Smooth muscle cell (in vitro differentiated cells): Measurements from ENCODE around the gene FHAD1. TPM values are rescaled to one million over a fixed set of nuclear protein-coding genes. Genes with fewer than 3 reads are reported as not detected.

Experiments used
- DNase-seq: peaks from one replicate; lab custom pipeline; 2025; ENCODE audit not compliant: unreplicated experiment; lab: John Stamatoyannopoulos, UW
- H2AFZ ChIP-seq: fragments of 200-600 bp; sonication (generic); 2 replicates; pipeline ENCODE4 v1.6.0; 2016; ENCODE audit warnings: antibody characterized with exemption, low read depth, mild to moderate bottlenecking
- H3F3A ChIP-seq: fragments of 200-600 bp; sonication (generic); 2 replicates; pipeline ENCODE4 v1.6.0; 2017; ENCODE audit warnings: antibody characterized with exemption, low read depth
- H3K27ac ChIP-seq: fragments of 200-600 bp; sonication (generic); 2 replicates; pipeline ENCODE4 v1.5.1; 2016; ENCODE audit warnings: low read depth, mild to moderate bottlenecking
- H3K27me3 ChIP-seq: fragments of 200-600 bp; sonication (generic); 2 replicates; pipeline ENCODE4 v1.6.1; 2016; ENCODE audit warnings: low read depth, mild to moderate bottlenecking
- H3K36me3 ChIP-seq: fragments of 200-600 bp; sonication (generic); 2 replicates; pipeline ENCODE4 v1.5.1; 2016; ENCODE audit warnings: low read depth
- H3K4me1 ChIP-seq: fragments of 200-600 bp; sonication (generic); 2 replicates; pipeline ENCODE4 v1.5.1; 2016; ENCODE audit warnings: low read depth
- H3K4me2 ChIP-seq: fragments of 200-600 bp; sonication (generic); 2 replicates; pipeline ENCODE4 v1.6.0; 2016; ENCODE audit warnings: mild to moderate bottlenecking
- H3K4me3 ChIP-seq: fragments of 200-600 bp; sonication (generic); 2 replicates; pipeline ENCODE4 v1.5.1; 2016; ENCODE audit warnings: mild to moderate bottlenecking
- H3K79me2 ChIP-seq: fragments of 200-600 bp; sonication (generic); 2 replicates; pipeline ENCODE4 v1.6.0; 2016; ENCODE audit warnings: low read depth, mild to moderate bottlenecking
- H3K9ac ChIP-seq: fragments of 200-600 bp; sonication (generic); 2 replicates; pipeline ENCODE4 v1.6.0; 2016; ENCODE audit warnings: low read depth
- H3K9me3 ChIP-seq: fragments of 200-600 bp; sonication (generic); replicated peaks from 2 replicates; pipeline ENCODE4 v1.5.1; 2016; ENCODE audit warnings: low read depth
- H4K20me1 ChIP-seq: fragments of 200-600 bp; sonication (generic); 2 replicates; pipeline ENCODE4 v1.6.0; 2016; ENCODE audit warnings: low read depth
- WGBS: methylation state at CpG from one replicate; pipeline ENCODE4 v1.1.7; 2016; ENCODE audit warnings: low lambda C conversion rate; 5-methylcytosine and 5-hydroxymethylcytosine counted together
- polyA plus RNA-seq: library from polyadenylated mRNA; unstranded; fragments of >200 nt; fragmentation: Nextera tagmentation; extraction: Ambion mirVana; gene quantifications from 2 replicates; pipeline ENCODE4 v1.2.1, GENCODE V29; 2016
- total RNA-seq: library from RNA; depleted of rRNA; stranded (reverse); fragments of >200 nt; gene quantifications from 2 replicates; pipeline ENCODE4 v1.2.3, GENCODE V29; 2014
- TF ChIP-seq, protein P1 (sequence below): fragments of 200-600 bp; sonication (generic); IDR thresholded peaks from 2 replicates; pipeline ENCODE4 v1.5.1; 2017; ENCODE audit warnings: borderline replicate concordance, mild to moderate bottlenecking, antibody characterized with exemption; ENCODE audit not compliant: insufficient read depth, poor library complexity, severe bottlenecking

Gene FHAD1
- total and polyA plus RNA-seq, 2 experiments from 2014 or later = 0.33 TPM; not detected in 1

DNA sequence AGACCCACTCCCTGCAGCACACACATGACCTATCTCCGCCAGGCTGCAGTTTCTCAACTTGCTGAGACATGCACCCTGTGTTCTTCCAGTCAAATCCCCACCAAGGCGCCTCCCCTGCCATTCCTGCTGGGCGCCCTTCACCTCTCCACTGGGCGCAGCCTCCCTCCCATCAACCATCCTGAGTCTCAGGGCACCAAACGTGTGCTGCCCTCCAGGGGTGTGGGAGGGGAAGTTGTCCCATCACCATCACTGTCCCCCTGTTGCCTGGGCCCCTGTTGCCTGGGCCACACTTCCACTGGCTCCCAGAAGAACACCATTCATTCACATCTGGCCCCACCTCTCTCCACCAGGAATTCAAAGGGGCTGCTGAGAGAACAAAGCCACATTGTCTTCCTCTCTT is 117.7 kb downstream of the FHAD1 start:
- H3K4me2 ChIP-seq = no peak overlapping the region
- no peaks in the 10 kb centered on the region for H3K9me3 ChIP-seq
- no peaks in the 10 kb centered on the region for H3K36me3 ChIP-seq
- H3K27ac ChIP-seq = no peak overlapping the region
- H3K4me1 ChIP-seq = no peaks in the 10 kb centered on the region
- 89% methylated on average over 5 of the region's 5 CpGs for WGBS
- H3K4me3 ChIP-seq = no peak overlapping the region
- H2AFZ ChIP-seq = no peak overlapping the region
- no peaks in the 10 kb centered on the region for H3K79me2 ChIP-seq
- peaks cover 7% of the 10 kb centered on the region for H3K27me3 ChIP-seq
- H3F3A ChIP-seq = no peaks in the 10 kb centered on the region
- no peak for DNase-seq
- H4K20me1 ChIP-seq = no peaks in the 10 kb centered on the region
- no peak overlapping the region for H3K9ac ChIP-seq
- TF ChIP-seq, protein P1, sequence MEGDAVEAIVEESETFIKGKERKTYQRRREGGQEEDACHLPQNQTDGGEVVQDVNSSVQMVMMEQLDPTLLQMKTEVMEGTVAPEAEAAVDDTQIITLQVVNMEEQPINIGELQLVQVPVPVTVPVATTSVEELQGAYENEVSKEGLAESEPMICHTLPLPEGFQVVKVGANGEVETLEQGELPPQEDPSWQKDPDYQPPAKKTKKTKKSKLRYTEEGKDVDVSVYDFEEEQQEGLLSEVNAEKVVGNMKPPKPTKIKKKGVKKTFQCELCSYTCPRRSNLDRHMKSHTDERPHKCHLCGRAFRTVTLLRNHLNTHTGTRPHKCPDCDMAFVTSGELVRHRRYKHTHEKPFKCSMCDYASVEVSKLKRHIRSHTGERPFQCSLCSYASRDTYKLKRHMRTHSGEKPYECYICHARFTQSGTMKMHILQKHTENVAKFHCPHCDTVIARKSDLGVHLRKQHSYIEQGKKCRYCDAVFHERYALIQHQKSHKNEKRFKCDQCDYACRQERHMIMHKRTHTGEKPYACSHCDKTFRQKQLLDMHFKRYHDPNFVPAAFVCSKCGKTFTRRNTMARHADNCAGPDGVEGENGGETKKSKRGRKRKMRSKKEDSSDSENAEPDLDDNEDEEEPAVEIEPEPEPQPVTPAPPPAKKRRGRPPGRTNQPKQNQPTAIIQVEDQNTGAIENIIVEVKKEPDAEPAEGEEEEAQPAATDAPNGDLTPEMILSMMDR = no peak

DNA sequence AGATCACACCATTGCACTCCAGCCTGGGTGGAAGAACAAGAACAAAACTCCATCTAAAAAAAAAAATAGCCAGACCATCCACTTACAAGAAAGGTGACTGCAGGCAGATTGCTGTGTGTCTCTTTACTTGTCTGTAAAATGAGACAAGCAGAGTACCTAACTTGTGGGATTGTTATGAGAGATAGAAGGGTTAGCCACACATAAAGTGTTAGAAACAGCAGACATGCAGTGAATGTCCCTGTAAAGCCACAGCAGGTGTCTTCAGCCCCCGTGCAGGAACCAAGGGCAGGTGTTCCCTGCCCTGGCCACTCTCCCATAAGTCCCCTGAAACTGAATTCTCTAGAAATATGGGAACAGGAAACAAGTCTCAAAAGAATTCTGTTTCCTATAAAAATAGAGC is 121.9 kb downstream of the FHAD1 start:
- H3K36me3 ChIP-seq = no peaks in the 10 kb centered on the region
- no peaks in the 10 kb centered on the region for H3K4me1 ChIP-seq
- H3K4me3 ChIP-seq = no peak overlapping the region
- TF ChIP-seq, protein P1 = no peak
- no peak overlapping the region for H3K27ac ChIP-seq
- no peak overlapping the region for H2AFZ ChIP-seq
- H3K27me3 ChIP-seq = peaks cover 7% of the 10 kb centered on the region
- H3F3A ChIP-seq = no peaks in the 10 kb centered on the region
- no peaks in the 10 kb centered on the region for H3K9me3 ChIP-seq
- DNase-seq = no peak
- no peaks in the 10 kb centered on the region for H3K79me2 ChIP-seq
- WGBS = 81% methylated on average over 1 of the region's 1 CpG
- H3K4me2 ChIP-seq = no peak overlapping the region
- H3K9ac ChIP-seq = no peak overlapping the region
- no peaks in the 10 kb centered on the region for H4K20me1 ChIP-seq

DNA sequence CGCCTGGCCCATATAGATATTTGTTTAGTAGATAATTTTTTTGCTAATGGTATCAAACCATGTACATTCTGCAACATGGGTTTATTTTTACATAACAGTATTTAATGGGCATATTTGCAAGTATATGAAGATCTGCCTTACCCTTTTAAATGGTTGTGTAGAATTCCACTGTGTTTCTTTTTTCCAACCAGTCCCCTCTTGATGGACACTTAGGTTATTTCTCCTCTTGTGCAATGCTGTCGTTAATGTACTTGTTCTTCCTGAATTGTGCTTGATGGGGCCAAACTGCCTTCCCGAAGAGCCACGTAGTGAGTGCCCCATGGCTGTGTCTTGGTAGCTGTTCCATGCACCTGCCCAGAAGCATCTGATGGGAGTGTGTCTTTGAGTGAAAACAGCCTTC is 123.2 kb downstream of the FHAD1 start:
- Histone ChIP-seq H3K9ac (no peak overlapping the region), H3F3A (no peaks in the 10 kb centered on the region), H3K4me3 (no peak overlapping the region), H3K27ac (no peak overlapping the region), H3K36me3 (no peaks in the 10 kb centered on the region), H3K79me2 (no peaks in the 10 kb centered on the region), H3K4me1 (no peaks in the 10 kb centered on the region), H2AFZ (no peak overlapping the region), H4K20me1 (no peaks in the 10 kb centered on the region), H3K4me2 (no peak overlapping the region), H3K9me3 (no peaks in the 10 kb centered on the region), H3K27me3 (peaks cover 4% of the 10 kb centered on the region)
- 93% methylated on average over 4 of the region's 4 CpGs for WGBS
- DNase-seq = no peak
- TF ChIP-seq, protein P1 = no peak

DNA sequence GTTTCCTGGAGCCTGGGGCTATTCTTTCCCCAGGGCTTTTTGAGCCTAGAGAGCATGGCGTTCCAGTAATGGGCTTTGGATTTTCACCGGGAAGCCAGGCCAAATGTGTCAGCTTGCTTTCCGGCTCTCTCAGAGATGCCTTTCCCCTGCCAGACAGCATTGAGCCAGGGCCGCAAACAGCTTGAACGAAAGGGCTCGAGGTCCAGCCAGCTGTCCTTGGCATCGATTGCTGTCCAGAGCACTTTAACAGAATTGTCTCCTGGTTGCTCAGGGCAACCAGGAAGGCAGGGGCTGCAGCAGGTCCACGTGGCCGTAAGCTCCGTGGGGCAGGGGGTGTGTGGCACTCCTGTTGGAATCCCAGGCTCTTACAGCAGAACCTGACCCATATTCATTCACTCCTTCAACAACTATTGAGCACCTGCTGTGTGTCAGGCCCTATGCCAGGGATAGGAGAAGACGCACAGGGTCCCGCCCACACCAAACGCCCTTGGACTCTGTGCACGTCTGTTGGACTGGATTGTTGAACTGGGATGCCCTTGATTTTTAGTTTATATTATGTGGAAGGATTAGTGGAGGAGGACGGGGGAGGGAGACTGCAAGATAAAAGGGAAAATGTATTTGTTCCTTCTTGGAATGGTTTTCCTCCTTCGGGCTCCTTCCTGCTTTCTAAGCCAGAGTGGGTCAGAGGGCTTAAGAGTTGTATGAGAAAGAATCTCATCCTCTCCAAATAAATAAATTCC is 123.9 kb downstream of the FHAD1 start:
- WGBS = 77% methylated on average over 16 of the region's 16 CpGs
- no peak overlapping the region for H2AFZ ChIP-seq

More for the DNA sequence above, 123.9 kb downstream of the FHAD1 start:
- Histone ChIP-seq H3F3A (no peaks in the 10 kb centered on the region), H4K20me1 (no peaks in the 10 kb centered on the region), H3K4me3 (no peak overlapping the region), H3K27me3 (no peaks in the 10 kb centered on the region), H3K4me2 (no peak overlapping the region), H3K79me2 (no peaks in the 10 kb centered on the region), H3K9ac (no peak overlapping the region), H3K4me1 (no peaks in the 10 kb centered on the region), H3K27ac (no peak overlapping the region), H3K36me3 (no peaks in the 10 kb centered on the region), H3K9me3 (no peaks in the 10 kb centered on the region)
- no peak for DNase-seq
- TF ChIP-seq, protein P1 = no peak
